ENCODE measurements around the gene NKPD1.

GRCh38 chr19:45154064-45154827 is 6.5 kb downstream of the NKPD1 start:
- TF ChIP-seq PATZ1 (CRISPR knock-in tag; IDR thresholded peaks at IDR 0.05; ENCODE audit: borderline replicate concordance) (no peak), ARHGAP35 (IDR thresholded peaks at IDR 0.05; ENCODE audit: partially characterized antibody) (peak; percentile 42), FOXM1 (IDR thresholded peaks at IDR 0.05; ENCODE audit: low read depth) (no peak), FOXM1 (CRISPR knock-in tag; IDR thresholded peaks at IDR 0.05; ENCODE audit: low read depth) (no peak), USF2 (CRISPR knock-in tag; IDR thresholded peaks at IDR 0.05) (peak; percentile 86), ZNF589 (CRISPR knock-in tag; IDR thresholded peaks at IDR 0.05; ENCODE audit: low read depth) (no peak), FOXJ3 (CRISPR knock-in tag; IDR thresholded peaks at IDR 0.05) (no peak), CTCF (IDR thresholded peaks at IDR 0.05 in 2 of 3, conservative IDR thresholded peaks at IDR 0.05 in 1 of 3; ENCODE audit: insufficient read depth in 2 of 3, low read depth in 1 of 3, low read length in 3 of 3) (no peak), ZNF778 (CRISPR knock-in tag; IDR thresholded peaks at IDR 0.05) (no peak), SMAD2 (IDR thresholded peaks at IDR 0.05; ENCODE audit: low read depth, low read length) (no peak), ZBTB2 (IDR thresholded peaks at IDR 0.05) (no peak)

Data from K562 (cell line).